Measurements from ENCODE around the gene ERI3. TPM values are rescaled to one million over a fixed set of nuclear protein-coding genes. Genes with fewer than 3 reads are reported as not detected.

The ERI3 gene
- total and polyA plus RNA-seq, 2 of the 13 experiments (the other 11 are each of a cell fraction or from before 2014, with no cell fraction given), result 35.6 to 35.9 TPM

DNA sequence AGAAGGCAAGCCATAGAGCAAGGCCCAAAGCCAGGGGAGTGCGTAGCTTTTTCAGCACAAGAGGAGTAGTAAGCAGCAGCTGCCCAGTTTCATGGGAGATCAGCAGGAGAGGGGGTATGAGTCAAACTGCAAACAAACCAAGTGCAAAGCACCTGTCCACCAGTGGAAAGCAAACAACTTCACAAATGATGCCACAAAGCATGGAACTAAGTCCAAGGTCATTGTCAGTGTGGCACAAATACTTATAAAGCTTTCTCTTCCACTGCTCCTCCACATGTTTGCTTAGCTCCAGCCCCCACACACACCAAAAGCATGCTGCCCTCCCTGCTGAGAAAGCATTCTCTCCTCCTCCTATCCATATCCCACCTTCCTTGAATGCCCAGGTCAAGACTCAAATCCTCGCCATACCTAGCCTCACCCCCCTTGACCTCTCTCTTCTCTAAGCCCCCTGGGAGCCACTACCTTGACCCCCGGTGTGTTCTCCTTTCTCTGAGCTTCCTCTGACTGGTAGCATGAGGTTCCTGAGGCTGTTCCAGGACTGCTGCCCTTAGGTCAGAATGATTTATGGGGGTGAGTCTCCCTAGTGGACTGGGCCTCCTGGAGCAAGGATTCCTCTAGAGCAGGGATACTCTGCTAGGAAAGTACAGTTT, 71.4 kb downstream of the ERI3 start (continued):
- TF ChIP-seq, protein P1, sequence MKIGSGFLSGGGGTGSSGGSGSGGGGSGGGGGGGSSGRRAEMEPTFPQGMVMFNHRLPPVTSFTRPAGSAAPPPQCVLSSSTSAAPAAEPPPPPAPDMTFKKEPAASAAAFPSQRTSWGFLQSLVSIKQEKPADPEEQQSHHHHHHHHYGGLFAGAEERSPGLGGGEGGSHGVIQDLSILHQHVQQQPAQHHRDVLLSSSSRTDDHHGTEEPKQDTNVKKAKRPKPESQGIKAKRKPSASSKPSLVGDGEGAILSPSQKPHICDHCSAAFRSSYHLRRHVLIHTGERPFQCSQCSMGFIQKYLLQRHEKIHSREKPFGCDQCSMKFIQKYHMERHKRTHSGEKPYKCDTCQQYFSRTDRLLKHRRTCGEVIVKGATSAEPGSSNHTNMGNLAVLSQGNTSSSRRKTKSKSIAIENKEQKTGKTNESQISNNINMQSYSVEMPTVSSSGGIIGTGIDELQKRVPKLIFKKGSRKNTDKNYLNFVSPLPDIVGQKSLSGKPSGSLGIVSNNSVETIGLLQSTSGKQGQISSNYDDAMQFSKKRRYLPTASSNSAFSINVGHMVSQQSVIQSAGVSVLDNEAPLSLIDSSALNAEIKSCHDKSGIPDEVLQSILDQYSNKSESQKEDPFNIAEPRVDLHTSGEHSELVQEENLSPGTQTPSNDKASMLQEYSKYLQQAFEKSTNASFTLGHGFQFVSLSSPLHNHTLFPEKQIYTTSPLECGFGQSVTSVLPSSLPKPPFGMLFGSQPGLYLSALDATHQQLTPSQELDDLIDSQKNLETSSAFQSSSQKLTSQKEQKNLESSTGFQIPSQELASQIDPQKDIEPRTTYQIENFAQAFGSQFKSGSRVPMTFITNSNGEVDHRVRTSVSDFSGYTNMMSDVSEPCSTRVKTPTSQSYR (CRISPR knock-in tag; IDR thresholded peaks at IDR 0.05; ENCODE audit: borderline replicate concordance), result peak; percentile 91
- TF ChIP-seq SP5 (CRISPR knock-in tag; IDR thresholded peaks at IDR 0.05; ENCODE audit: borderline replicate concordance, low read depth), result peak; percentile 71; the same call in 1 of the 2 replicates
- 0 out of 2 replicates have a peak, but pooled peaks have one; percentile 69 for TF ChIP-seq ZMAT3 (CRISPR knock-in tag; conservative IDR thresholded peaks at IDR 0.05)
- TF ChIP-seq, protein P2, sequence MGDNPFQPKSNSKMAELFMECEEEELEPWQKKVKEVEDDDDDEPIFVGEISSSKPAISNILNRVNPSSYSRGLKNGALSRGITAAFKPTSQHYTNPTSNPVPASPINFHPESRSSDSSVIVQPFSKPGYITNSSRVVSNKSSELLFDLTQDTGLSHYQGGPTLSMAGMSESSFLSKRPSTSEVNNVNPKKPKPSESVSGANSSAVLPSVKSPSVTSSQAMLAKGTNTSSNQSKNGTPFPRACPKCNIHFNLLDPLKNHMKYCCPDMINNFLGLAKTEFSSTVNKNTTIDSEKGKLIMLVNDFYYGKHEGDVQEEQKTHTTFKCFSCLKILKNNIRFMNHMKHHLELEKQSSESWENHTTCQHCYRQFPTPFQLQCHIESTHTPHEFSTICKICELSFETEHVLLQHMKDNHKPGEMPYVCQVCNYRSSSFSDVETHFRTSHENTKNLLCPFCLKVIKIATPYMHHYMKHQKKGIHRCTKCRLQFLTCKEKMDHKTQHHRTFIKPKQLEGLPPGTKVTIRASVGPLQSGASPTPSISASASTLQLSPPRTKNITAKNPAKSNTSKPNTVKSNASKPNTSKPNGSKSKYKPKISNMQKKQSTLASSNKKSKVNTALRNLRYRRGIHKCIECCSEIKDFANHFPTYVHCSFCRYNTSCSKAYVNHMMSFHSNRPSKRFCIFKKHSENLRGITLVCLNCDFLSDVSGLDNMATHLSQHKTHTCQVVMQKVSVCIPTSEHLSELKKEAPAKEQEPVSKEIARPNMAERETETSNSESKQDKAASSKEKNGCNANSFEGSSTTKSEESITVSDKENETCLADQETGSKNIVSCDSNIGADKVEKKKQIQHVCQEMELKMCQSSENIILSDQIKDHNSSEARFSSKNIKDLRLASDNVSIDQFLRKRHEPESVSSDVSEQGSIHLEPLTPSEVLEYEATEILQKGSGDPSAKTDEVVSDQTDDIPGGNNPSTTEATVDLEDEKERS (CRISPR knock-in tag; IDR thresholded peaks at IDR 0.05), result no peak
- TF ChIP-seq ZNF605 (CRISPR knock-in tag; IDR thresholded peaks at IDR 0.05), result peak; percentile 51; the same call in 1 of the 2 replicates
- peak; percentile 97 for TF ChIP-seq GATAD2A (CRISPR knock-in tag; IDR thresholded peaks at IDR 0.05)
- TF ChIP-seq ZBTB7A (CRISPR knock-in tag; IDR thresholded peaks at IDR 0.05), result peak; percentile 75
- peak; percentile 93 for TF ChIP-seq SAP130 (CRISPR knock-in tag; IDR thresholded peaks at IDR 0.05; ENCODE audit: low read depth)
- 0 out of 2 replicates have a peak, but pooled peaks have one; percentile 30 for TF ChIP-seq ZBTB1 (CRISPR knock-in tag; IDR thresholded peaks at IDR 0.05; ENCODE audit: borderline replicate concordance)
- no peak for TF ChIP-seq ZFP37 (CRISPR knock-in tag; IDR thresholded peaks at IDR 0.05; ENCODE audit: borderline replicate concordance)
- no peak for TF ChIP-seq TSC22D2 (CRISPR knock-in tag; IDR thresholded peaks at IDR 0.05; ENCODE audit: borderline replicate concordance)
- no peak; the same call in 1 of the 2 replicates for TF ChIP-seq ZNF558 (CRISPR knock-in tag; IDR thresholded peaks at IDR 0.05; ENCODE audit: borderline replicate concordance)
- TF ChIP-seq ZNF121 (CRISPR knock-in tag; IDR thresholded peaks at IDR 0.05), result peak; percentile 55; the same call in 1 of the 2 replicates
- TF ChIP-seq ZNF749 (CRISPR knock-in tag; IDR thresholded peaks at IDR 0.05; ENCODE audit: borderline replicate concordance), result peak; percentile 75; the same call in 1 of the 2 replicates
- TF ChIP-seq ZFP90 (CRISPR knock-in tag; IDR thresholded peaks at IDR 0.05; ENCODE audit: borderline replicate concordance), result peak; percentile 71; the same call in 1 of the 2 replicates
- TF ChIP-seq KLF11 (CRISPR knock-in tag; IDR thresholded peaks at IDR 0.05), result 0 out of 2 replicates have a peak, but pooled peaks have one; percentile 32
- TF ChIP-seq, protein P3, sequence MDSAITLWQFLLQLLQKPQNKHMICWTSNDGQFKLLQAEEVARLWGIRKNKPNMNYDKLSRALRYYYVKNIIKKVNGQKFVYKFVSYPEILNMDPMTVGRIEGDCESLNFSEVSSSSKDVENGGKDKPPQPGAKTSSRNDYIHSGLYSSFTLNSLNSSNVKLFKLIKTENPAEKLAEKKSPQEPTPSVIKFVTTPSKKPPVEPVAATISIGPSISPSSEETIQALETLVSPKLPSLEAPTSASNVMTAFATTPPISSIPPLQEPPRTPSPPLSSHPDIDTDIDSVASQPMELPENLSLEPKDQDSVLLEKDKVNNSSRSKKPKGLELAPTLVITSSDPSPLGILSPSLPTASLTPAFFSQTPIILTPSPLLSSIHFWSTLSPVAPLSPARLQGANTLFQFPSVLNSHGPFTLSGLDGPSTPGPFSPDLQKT (CRISPR knock-in tag; IDR thresholded peaks at IDR 0.05; ENCODE audit: borderline replicate concordance), result no peak
- TF ChIP-seq CEBPB (IDR thresholded peaks at IDR 0.05; ENCODE audit: borderline replicate concordance, low read depth, low read length), result peak; percentile 60
- peak in 1 of 2 experiments; percentile 54 for TF ChIP-seq NR2F1 (CRISPR knock-in tag; IDR thresholded peaks at IDR 0.05)
- no peak for TF ChIP-seq ZFP36L2 (CRISPR knock-in tag; IDR thresholded peaks at IDR 0.05)
- TF ChIP-seq KAT8 (CRISPR knock-in tag; IDR thresholded peaks at IDR 0.05), result peak; percentile 75
- no peak for TF ChIP-seq JARID2 (CRISPR knock-in tag; IDR thresholded peaks at IDR 0.05; ENCODE audit: insufficient replicate concordance)
- TF ChIP-seq ZNF780A (CRISPR knock-in tag; IDR thresholded peaks at IDR 0.05), result no peak; the same call in 1 of the 2 replicates
- TF ChIP-seq FOSL1 (CRISPR knock-in tag; IDR thresholded peaks at IDR 0.05; ENCODE audit: borderline replicate concordance), result peak; percentile 98
